Natural killer cell treated with Interleukin-12 subunit alpha and Interleukin-12 subunit beta and Interleukin-15 and Interleukin-18, amount 100 ng/mL, for 72 hours (primary cell): Measurements from ENCODE around the gene JUN. TPM values are rescaled to one million over a fixed set of nuclear protein-coding genes. Genes with fewer than 3 reads are reported as not detected.

ENCODE experiments used
- ATAC-seq, 2 donors: fragments of 150-1000 bp; cut with Tn5 transposase in 1 of 2; sonication (Bioruptor Pico), chemical (Tn5 transposase) in 1 of 2; 2 replicates each; pipeline ENCODE4 v1.10.0; 2021
- DNase-seq: peaks from one replicate; pipeline ENCODE4 v3.0.0; 2022; ENCODE audit warnings: low spot score
- H3K27ac Mint-ChIP-seq, 2 donors: 1 replicate in 1 of 2; 2 replicates in 1 of 2; pipeline ENCODE4 v1.8.0; 2022; ENCODE audit warnings: mixed read lengths in 2 of 2, mild to moderate bottlenecking in 1 of 2, moderate library complexity in 1 of 2
- H3K27me3 Mint-ChIP-seq, 2 donors: 1 replicate in 1 of 2; 2 replicates in 1 of 2; pipeline ENCODE4 v1.8.0; 2022; ENCODE audit warnings: mixed read lengths in 2 of 2
- H3K36me3 Mint-ChIP-seq: one replicate; pipeline ENCODE4 v1.8.0; 2022; ENCODE audit warnings: mixed read lengths
- H3K4me1 Mint-ChIP-seq, 2 donors: 1 replicate in 1 of 2; 2 replicates in 1 of 2; pipeline ENCODE4 v1.8.0; 2022; ENCODE audit warnings: low read depth in 2 of 2, mixed read lengths in 2 of 2, mild to moderate bottlenecking in 1 of 2
- H3K4me3 Mint-ChIP-seq: one replicate; pipeline ENCODE4 v1.8.0; 2022; ENCODE audit warnings: mixed read lengths
- H3K9me3 Mint-ChIP-seq: 2 replicates; pipeline ENCODE4 v1.8.0; 2022; ENCODE audit warnings: mixed read lengths
- total RNA-seq, 2 donors: library from RNA; stranded (reverse); gene quantifications; one replicate each; pipeline ENCODE4 v1.2.3, GENCODE V29; 2022

JUN gene
- total RNA-seq, result 10 to 100 TPM; 62.2 to 90.1 TPM

DNA sequence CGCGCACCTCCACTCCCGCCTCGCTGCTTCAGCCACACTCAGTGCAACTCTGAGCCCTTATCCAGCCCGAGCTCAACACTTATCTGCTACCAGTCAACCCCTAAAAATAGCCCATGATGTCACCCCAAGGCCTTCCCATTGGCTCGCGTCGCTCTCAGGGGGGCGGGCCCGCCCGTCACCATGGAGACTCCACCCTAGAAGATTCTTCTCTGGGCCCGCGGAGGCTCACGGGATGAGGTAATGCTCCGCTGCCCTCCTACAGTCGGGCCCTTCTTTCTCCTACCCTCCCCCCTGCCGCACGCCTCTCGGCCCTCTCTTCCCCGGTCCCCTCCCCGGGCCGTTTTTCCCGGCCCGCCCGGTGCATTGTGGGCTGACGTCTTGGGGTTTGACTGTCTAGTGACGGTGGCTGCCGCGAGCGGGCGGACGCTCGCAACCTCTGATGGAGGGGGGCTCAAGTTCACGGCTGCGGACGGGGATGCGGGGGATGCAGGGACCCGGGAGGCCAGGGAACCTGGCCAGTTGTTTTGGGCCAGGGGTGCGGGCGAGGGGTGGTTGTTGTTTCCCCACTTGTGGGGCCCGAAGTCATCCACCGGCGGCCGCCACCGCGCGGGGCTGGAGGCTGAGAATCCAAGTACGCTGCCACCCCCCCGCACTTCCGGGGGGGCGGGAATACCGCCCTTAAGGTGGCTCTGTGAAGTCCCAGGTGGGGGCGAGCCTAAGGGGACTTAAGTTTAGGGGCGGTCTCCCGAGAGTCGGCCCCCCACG, at the start of gene JUN:
TSS of gene JUN (minus strand) at position 55 of the 765 bp plus-strand sequence. CDS start 977 bp downstream, outside the sequence.
- H3K4me1 Mint-ChIP-seq, result peaks cover 25 to 28% of the 10 kb centered on the region in 2 donors
- ATAC-seq, result peak; percentile 91

DNA sequence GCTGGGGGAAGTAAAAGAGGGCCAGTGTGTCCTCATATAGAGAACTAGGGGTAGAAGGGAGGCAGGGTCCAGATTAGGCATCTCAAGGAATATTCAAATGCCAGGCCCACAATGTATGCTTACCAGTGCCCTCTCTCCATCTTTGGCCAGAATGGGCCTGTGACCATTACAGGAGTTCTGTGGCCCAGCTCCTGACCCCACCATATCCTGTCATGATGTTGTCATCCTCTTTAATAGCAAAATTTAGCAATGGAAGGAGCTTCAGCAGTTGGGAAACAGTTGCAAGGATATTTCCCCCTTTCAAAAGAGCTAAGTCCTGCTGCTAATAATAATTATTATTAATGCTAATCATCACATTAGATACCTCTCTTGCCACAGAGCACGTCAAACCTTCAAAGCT, 49.3 kb upstream of the JUN start:
- Mint-ChIP-seq H3K9me3 (peaks cover 5% of the 10 kb centered on the region), H3K36me3 (peaks cover 6% of the 10 kb centered on the region), H3K4me3 (no peak overlapping the region), H3K27me3 (no peaks in the 10 kb centered on the region), H3K27ac (no peak overlapping the region), H3K4me1 (no peaks in the 10 kb centered on the region)
- DNase-seq, result no peak
- ATAC-seq, result no peak

More for the DNA sequence above, at the start of gene JUN:
- peak within 1 kb of the TSS; percentile 87 to 90 for H3K27ac Mint-ChIP-seq
- DNase-seq, result peak; percentile 100
- H3K9me3 Mint-ChIP-seq, result peaks cover 3% of the 10 kb centered on the region
- H3K4me3 Mint-ChIP-seq, result peak within 1 kb of the TSS; percentile 96
- H3K36me3 Mint-ChIP-seq, result peaks cover 24% of the 10 kb centered on the region
- no peaks in the 10 kb centered on the region for H3K27me3 Mint-ChIP-seq

DNA sequence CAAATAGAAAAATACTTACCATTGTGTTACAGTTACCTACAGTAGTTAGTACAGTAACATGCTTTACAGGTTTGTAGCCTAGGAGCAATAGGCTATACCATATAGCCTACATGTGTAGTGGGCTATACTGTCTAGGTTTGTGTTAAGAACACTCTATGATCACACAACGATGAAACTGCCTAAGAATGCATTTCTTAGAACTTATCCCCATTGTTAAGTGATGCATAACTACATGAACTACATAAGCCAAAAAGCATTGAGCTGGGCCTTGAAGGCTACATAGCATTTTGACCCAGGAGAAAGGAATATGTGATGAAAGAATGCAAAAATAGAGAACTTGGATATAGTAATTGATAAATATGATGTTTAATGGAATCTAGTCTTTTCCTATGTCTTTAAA, 46.4 kb upstream of the JUN start:
- Mint-ChIP-seq H3K4me3 (no peak overlapping the region), H3K9me3 (peaks cover 10% of the 10 kb centered on the region), H3K4me1 (no peaks in the 10 kb centered on the region), H3K36me3 (peaks cover 23% of the 10 kb centered on the region), H3K27ac (no peak overlapping the region), H3K27me3 (no peaks in the 10 kb centered on the region)
- DNase-seq (no peak), ATAC-seq (no peak)

DNA sequence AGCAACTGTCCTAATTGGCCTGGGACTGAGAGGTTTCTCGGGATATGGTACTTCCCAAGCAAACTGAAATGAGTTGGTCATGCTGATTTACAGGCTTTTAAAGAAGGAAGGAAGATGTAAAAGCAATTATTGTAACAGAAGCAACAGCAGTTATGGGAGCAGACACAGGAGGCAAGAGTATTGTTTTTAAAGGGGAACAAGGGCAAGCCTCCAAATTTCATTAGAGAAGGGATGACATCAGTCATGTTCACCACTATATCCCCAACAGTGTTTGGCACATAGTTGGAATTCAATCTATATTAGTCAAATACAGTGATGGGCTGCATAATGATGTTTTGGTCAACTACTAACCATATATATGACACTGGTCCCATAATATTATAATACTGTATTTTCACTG, 46.0 kb upstream of the JUN start:
- Mint-ChIP-seq H3K9me3 (peaks cover 10% of the 10 kb centered on the region), H3K27ac (no peak overlapping the region), H3K4me1 (no peaks in the 10 kb centered on the region), H3K36me3 (peaks cover 23% of the 10 kb centered on the region), H3K4me3 (no peak overlapping the region), H3K27me3 (no peaks in the 10 kb centered on the region)
- ATAC-seq (no peak), DNase-seq (no peak)

DNA sequence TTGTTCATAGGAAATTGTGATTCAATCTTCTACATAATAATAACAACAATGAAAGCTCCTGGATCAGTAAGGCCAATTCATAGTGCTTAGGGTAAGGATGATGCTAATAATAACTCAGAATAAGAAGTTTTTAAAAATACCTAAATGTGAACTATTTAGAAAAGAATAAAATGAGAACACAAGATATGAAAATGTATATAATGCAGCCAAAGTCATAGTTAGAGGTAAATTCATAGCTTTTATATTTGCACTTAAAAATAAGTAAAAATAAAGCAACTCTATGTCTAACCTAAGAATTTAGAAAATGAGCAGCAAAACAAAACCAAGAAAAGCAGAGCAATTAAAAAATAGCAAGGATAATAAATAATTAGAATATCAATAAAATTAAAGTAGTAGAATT, 43.5 kb upstream of the JUN start:
- Mint-ChIP-seq H3K4me1 (no peaks in the 10 kb centered on the region), H3K27ac (no peak overlapping the region), H3K27me3 (no peaks in the 10 kb centered on the region), H3K9me3 (peaks cover 10% of the 10 kb centered on the region), H3K36me3 (peaks cover 23% of the 10 kb centered on the region), H3K4me3 (no peak overlapping the region)
- no peak for ATAC-seq
- DNase-seq, result no peak

DNA sequence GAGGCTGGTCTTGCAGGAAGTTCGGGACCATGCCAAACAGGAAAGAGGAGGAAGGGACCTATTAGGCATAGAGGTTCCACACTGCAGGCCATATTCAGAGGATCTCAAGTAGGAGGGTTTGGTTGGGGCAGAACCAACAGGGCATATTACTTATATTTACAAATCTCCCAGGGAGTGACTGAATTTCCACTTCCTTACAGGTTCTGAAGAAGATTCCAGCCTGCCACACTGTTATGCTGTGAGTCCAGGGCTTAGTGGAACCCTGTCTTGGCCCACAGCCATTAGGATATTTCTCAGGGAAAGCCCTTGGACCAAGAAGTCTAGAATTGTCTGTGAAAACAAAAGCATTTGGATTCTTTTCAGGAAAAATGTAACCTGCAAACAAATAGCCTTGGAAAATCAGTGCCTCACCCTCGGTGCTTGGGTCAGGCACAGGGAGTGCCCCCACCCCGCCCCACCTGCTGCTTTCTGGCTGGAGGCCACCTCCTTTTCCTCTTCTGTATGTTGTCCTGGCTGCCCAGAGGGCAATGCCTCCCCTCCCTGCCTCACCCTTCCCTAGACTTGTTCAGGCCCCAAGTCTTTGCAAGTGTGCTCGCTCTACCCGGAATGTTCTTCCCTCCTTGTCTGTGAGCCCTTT, 41.0 kb upstream of the JUN start:
- H3K4me3 Mint-ChIP-seq, result no peak overlapping the region
- no peaks in the 10 kb centered on the region for H3K27me3 Mint-ChIP-seq
- peaks cover 23% of the 10 kb centered on the region for H3K36me3 Mint-ChIP-seq
- DNase-seq (no peak), ATAC-seq (no peak)
- H3K4me1 Mint-ChIP-seq, result no peaks in the 10 kb centered on the region
- H3K9me3 Mint-ChIP-seq, result peaks cover 10% of the 10 kb centered on the region
- H3K27ac Mint-ChIP-seq, result no peak overlapping the region

DNA sequence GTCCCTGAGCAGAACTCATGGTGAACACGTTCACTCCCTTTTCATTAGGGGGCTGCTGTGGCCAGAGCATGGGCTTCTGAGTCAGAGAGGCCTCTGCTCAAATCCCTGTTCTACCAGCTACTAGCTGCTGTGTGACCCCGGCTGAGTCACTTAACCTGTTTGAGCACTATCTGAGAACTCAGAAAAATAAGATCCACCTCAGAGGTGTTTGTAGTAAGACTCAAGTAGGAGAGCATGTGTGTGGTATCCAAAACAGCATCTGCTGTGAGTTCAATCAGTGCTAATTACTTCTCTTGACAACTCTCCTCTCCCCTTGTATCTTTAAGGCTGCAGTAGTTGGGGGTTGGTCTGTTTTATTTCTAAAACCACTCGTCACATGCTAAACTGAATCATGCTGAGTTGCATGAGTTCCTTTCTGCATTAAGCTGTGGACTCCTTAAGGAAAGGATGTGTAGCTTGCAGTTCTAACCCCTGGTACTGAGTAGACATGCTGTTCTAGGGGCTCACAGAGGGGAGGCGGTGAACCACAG, 39.7 kb upstream of the JUN start:
- Mint-ChIP-seq H3K27me3 (no peaks in the 10 kb centered on the region), H3K9me3 (peaks cover 7% of the 10 kb centered on the region), H3K4me1 (no peaks in the 10 kb centered on the region), H3K4me3 (no peak overlapping the region), H3K36me3 (peaks cover 20% of the 10 kb centered on the region), H3K27ac (no peak overlapping the region)
- ATAC-seq (no peak), DNase-seq (no peak)

DNA sequence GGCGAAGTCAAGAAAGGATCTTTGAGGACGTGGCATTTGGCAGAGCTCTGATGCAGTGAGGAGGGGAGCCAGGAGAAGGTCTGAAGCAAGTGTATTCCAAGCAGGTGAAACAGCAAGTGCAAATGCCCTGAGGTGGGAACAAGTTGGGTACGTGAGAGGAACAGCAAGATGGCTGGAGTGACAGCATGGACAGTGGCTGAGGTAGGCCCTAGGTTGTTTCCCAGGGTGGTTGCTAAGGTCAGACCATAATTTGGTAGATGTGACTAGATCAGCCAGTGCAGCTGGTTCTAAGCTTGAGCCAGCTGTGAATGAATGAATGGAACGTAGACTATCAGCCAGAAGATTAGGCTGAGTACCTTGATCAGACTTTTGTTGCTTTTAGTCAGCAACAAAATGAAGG, 37.5 kb upstream of the JUN start:
- Mint-ChIP-seq H3K4me1 (peaks cover 6% of the 10 kb centered on the region in 2 donors), H3K36me3 (no peaks in the 10 kb centered on the region), H3K9me3 (no peaks in the 10 kb centered on the region), H3K27ac (peak overlapping the region in 1 of 2 donors; percentile 69), H3K27me3 (no peaks in the 10 kb centered on the region), H3K4me3 (no peak overlapping the region)
- DNase-seq (no peak), ATAC-seq (no peak)

DNA sequence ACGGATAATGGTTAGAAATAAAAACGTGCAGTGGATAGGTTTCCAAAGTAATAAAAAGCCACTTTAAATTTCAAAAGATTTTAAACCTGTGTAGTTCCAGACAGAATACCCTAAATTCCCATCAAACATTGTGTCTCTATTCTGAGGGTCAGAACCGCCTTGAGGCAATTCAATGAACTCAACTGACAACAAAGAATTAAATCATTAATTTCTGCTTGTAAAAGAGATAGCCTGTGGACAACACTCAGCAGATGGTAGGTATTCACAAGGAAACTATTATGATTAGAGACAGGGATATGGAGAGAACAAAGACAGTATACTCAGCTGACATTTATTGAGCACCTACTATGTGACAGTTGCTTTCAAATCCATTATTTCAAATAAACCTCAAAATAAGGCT, 35.1 kb upstream of the JUN start:
- DNase-seq (no peak), ATAC-seq (no peak)
- Mint-ChIP-seq H3K9me3 (no peaks in the 10 kb centered on the region), H3K36me3 (no peaks in the 10 kb centered on the region), H3K4me3 (no peak overlapping the region), H3K27ac (no peak overlapping the region), H3K27me3 (no peaks in the 10 kb centered on the region), H3K4me1 (peaks cover 15 to 25% of the 10 kb centered on the region in 2 donors)

DNA sequence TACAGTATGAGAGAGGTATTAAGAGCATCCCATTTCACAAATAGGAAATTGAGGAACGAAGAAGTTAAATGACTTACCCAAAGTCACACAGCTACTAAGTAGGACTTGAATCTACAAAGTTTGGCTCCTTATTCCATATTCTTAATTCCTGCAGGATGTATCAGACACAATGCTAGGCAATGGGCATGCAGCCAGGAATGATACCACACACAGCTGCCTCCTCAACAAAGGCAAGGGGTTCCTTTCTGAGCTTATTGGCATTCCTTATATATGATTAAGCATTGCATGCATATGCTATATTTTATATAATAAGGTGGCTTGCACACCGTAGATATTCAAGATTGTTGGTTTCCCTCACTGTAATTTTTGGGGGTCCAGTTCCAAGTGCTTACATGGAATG, 34.2 kb upstream of the JUN start:
- no peaks in the 10 kb centered on the region for H3K9me3 Mint-ChIP-seq
- DNase-seq (no peak), ATAC-seq (no peak)
- H3K4me1 Mint-ChIP-seq, result peaks cover 23 to 33% of the 10 kb centered on the region in 2 donors
- H3K4me3 Mint-ChIP-seq, result no peak overlapping the region
- H3K36me3 Mint-ChIP-seq, result no peaks in the 10 kb centered on the region
- H3K27me3 Mint-ChIP-seq, result no peaks in the 10 kb centered on the region
- H3K27ac Mint-ChIP-seq, result no peak overlapping the region

DNA sequence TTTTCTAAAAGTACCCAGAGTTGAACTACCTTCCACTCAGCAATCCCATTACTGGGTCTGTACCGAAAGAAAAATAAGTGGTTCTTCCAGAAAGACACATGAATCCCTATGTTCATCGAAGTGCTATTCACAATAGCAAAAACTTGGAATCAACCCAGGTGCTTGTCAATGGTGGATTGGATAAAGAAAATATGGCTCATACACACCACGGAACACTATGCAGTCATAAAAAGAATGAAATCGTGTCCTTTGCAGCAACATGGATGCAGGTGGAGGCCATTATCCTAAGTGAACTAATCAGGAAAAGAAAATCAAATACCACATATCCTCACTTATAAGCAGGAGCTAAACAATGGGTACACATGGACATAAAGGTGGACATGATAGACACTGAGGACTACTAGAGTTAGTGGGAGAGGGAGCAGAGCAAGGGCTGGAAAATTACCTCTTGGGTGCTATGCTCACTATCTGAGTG, 32.9 kb upstream of the JUN start:
- peaks cover 33 to 43% of the 10 kb centered on the region in 2 donors for H3K4me1 Mint-ChIP-seq
- no peaks in the 10 kb centered on the region for H3K27me3 Mint-ChIP-seq
- no peaks in the 10 kb centered on the region for H3K36me3 Mint-ChIP-seq
- DNase-seq (no peak), ATAC-seq (no peak)
- peak overlapping the region; percentile 74 to 88 for H3K27ac Mint-ChIP-seq
- no peaks in the 10 kb centered on the region for H3K9me3 Mint-ChIP-seq
- peak overlapping the region; percentile 87 for H3K4me3 Mint-ChIP-seq

DNA sequence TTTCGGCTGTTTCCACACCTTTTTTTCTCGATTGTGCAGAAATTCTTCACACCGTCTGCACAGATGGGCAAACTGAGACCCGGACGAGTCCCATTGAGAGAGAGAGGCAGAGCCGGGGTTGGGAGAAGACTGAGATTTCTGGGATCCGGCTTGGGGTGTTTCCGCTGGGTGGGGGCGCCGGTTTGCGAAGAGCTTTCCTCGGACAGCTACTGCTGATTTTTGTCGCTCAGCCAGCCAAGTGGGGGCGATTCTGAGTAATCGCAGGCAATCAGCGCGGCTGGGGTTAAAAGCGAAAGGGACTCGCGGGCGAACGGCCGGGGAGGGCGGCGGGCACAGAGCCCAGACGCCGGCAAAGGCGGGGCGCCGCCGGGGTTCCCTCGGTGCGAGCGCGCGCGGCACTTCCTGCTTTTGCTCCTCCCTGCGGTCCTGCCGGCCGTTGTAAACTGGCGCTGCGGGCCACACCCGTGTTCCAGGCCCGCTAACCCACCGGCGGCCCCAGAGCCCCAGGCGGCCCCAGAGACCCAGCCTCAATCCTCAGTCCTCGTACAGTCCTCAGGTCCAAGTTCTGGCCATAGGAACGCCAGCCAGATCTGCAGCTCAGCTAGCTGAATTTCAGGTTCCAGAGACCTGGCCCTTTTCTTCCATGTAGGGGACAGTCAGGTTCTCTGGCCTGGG, 32.4 kb upstream of the JUN start:
- peaks cover 33 to 43% of the 10 kb centered on the region in 2 donors for H3K4me1 Mint-ChIP-seq
- peak overlapping the region; percentile 87 for H3K4me3 Mint-ChIP-seq
- no peaks in the 10 kb centered on the region for H3K27me3 Mint-ChIP-seq
- H3K36me3 Mint-ChIP-seq, result no peaks in the 10 kb centered on the region
- peak; percentile 94 for DNase-seq
- peak overlapping the region; percentile 74 to 88 for H3K27ac Mint-ChIP-seq
- ATAC-seq, result peak; percentile 93 to 96
- H3K9me3 Mint-ChIP-seq, result no peaks in the 10 kb centered on the region

DNA sequence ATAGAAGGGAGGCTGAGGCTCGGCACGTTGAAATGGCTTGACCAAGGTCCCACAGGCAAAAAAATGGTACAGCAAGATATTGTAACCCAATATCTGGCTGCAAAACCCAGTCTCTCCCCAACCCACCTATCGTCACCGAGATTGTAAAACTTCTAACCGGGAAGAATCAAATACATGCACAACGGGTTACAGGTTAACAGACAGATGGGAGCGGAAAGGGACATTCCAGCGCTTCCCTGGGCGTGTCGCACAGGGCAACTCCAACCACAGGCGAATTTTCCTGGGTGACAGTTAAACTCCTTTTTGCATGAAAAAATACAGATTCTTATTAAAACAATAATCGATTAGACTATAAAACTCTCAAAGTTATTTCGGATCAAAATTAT, 31.8 kb upstream of the JUN start:
- ATAC-seq, result no peak
- no peaks in the 10 kb centered on the region for H3K27me3 Mint-ChIP-seq
- DNase-seq, result no peak
- H3K27ac Mint-ChIP-seq, result peak overlapping the region; percentile 74 to 88
- no peaks in the 10 kb centered on the region for H3K36me3 Mint-ChIP-seq
- H3K4me1 Mint-ChIP-seq, result peaks cover 33 to 43% of the 10 kb centered on the region in 2 donors
- no peaks in the 10 kb centered on the region for H3K9me3 Mint-ChIP-seq
- peak overlapping the region; percentile 87 for H3K4me3 Mint-ChIP-seq
